Glomerular visceral epithelial cell (primary cell): ENCODE data around the gene TRAF3IP3.

ENCODE experiments used
- DNase-seq: peaks from one replicate; pipeline ENCODE4 v3.0.0-alpha.2; 2016; ENCODE audit errors: extremely low spot score

Gene TRAF3IP3

DNA sequence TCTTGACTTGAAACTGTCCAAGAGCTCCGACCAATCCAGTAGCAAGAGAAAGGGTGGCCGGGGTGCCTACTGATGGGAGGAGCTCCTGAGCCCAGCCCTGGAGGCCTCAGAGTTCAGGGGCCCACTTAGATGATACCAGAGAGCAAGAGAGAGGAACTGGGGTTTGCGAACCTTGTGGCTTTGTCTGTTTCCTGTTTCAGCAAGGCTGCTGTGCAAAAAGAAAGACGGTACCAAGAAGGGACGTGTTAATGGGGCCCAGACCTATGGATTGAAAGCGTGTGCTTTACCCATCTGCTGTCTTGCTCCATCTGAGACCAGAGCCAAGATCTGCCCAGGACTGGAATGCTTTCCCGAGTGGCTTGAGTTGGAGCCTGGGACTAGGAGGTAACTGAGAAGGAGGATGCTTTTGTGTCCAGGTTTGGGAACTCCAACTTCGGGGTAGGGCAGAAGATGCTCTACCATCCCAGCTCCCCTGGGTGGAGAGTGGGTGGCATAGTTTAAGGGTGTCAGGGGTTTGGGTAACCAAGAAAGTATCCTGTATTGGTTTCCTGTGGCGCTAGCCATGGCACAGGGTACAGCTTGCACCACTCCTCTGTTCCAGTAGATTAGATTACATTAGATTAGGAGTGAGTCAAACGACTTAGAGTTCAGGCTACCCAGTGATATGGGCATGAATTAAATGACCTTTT, at the start of gene TRAF3IP3:
Gene TRAF3IP3 (plus strand): TSS at position 128 of the 689 bp plus-strand sequence. CDS start 3,987 bp downstream, outside the sequence.
- DNase-seq = no peak

- DNase-seq = no peak
Measured at GRCh38 chr1:209706622-209707021, 49.2 kb upstream of the TRAF3IP3 start.

- no peak for DNase-seq
Measured at GRCh38 chr1:209707308-209707707, 48.5 kb upstream of the TRAF3IP3 start.

- no peak for DNase-seq
Measured at GRCh38 chr1:209708297-209708696, 47.6 kb upstream of the TRAF3IP3 start.

DNA sequence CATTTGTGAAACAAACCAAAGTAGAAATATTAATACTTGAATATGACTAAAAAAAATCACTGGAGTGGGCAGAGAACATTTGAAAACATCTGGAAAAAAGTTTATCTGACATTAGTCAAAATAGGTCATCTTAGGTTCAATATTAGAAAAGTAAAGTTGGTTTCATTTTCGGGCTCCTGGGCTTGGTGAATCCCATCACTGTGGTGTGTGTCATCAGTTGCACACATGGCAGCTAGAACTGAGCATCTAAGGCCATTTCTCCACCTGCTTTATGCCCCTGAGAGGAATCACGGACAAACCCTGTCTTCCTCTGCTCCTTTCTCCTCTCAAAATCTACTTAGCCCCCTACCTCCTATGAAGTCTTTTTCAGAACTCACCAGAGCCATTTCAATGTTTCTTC, 45.8 kb upstream of the TRAF3IP3 start:
- no peak for DNase-seq

DNA sequence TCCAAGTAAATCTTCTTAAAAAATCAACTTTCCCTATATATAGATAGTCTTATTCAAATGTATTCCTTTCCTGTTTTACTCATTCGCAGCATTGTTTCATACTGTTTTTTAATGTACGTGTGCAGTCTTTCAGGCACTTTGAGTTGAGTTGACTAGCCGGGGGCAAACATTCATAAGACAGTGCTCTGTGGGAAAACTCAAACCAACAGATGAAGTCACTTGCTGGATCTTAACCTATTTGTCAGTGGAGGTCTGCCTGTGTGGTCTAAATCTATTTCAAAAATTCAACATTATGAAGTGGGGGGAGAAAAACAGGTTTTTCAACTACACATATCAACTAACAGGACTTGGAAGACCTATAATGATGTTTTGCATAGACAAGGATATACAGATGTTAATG, 45.0 kb upstream of the TRAF3IP3 start:
- DNase-seq = no peak

DNA sequence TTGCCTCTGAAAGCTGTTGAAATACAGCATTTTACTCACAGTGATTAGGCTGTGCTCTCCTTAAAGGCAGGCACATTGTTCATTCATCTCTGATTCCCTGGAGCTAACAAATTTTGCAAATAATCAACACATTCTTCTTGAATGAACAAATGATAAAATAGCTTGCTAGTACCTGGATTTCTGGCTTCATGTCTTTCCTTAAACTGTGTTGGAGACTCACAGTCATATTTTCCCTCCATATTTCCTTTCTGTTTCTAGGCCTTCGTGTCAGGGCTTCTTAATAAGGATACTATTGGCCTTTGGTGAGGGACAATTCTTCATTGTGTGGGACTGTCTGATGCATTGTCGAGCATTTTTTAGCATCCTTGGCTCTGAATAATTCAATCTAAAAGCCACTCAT, 41.5 kb upstream of the TRAF3IP3 start:
- no peak for DNase-seq

DNA sequence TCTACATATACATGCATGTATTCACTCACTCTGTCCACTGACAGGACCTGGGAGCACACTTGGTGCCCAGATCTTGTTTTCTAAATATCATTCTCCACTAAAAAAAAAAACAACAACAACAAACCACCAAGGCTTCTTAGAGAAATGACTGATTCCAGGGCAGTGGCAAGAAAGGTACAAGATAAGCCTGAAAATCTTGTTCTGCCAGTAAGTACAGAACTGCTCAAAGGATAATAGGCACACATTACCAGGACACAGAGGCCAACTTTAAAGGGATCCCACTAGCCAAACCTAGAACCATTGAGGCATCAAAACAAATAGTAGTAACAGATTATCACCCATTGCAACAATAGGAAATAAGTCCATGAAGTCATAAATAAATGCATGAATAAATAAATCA, 40.5 kb upstream of the TRAF3IP3 start:
- no peak for DNase-seq

GRCh38 chr1:209717818-209718217, 38.0 kb upstream of the TRAF3IP3 start:
- no peak for DNase-seq

GRCh38 chr1:209720326-209720725, 35.5 kb upstream of the TRAF3IP3 start:
- DNase-seq = no peak

DNA sequence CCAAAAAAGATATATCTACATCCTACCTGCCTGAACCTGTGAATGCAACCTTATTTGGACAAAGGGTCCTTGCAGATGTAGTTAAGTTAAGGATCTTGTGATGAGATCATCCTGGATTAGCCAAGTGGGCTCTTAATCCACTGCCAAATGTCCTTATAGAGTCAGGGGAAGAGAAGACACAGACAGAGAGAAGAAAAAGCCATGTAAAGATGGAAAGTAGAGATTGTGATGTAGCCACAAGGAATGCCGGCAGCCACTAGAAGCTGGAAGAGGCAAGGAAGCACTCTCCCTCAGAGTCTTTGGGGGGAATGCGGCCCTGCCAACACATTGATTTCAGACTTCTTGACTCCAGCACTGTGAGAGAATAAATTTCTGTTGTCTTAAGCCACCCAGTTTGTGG, 35.0 kb upstream of the TRAF3IP3 start:
- no peak for DNase-seq

GRCh38 chr1:209721323-209721722, 34.5 kb upstream of the TRAF3IP3 start:
- no peak for DNase-seq

DNA sequence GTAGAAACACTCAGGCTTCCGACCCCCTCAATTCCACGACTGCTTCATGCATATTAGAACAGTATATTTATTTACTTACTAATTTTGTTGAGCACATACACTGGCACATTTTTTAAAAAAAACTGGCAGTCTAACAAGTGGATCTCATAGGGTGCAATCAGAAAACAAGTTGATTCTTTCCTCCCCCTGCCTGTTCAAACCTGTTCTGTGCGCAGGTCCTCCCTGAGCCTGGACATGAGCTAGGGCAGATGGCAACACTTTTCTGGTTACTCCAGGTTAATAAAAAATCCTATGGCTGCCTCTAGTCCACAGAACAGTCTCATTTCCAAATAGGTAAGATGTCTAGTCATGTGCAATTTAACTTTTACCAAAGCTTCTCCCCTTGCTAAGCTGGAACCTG, 32.6 kb upstream of the TRAF3IP3 start:
- no peak for DNase-seq

GRCh38 chr1:209723756-209724693, 31.8 kb upstream of the TRAF3IP3 start:
- no peak for DNase-seq

DNA sequence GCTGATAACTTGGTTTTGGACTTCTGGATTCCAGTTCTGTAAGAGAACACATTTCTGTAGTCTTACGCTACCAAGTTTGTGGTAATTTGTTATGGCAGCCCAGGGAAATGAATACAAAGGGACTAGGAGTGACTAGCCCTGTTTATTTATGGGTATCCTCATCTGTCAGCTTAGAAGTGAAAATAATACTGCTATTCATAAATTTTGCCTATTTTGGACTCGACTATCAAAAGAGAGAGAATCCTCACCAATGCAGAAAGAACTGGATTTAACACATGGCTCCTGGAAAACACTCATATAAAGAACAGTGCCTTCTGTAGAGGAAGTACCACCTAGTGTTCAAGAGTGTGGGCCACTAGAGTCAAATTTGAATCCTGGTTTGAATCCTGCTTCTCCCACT, 28.6 kb upstream of the TRAF3IP3 start:
- DNase-seq = no peak

DNA sequence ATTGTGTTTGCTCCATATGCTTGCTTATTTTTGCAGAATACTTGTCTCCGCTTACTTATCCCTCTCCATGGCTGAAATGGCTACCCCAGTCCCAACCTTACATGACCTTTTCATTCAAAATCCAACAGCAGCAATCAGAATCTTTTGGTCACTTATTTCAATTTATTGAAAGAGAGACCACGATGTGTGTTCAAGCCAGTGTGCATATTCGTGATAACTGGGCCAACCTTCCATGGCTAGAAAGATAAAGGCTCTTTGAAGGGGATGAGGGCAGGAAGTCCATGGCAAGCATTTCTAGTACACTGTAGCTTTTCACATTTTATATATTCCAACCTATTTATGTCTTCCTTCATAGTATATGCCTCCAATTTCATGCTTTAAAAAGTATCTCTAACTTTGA, 28.1 kb upstream of the TRAF3IP3 start:
- DNase-seq = no peak

- DNase-seq = no peak
Measured at GRCh38 chr1:209728466-209728865, 27.4 kb upstream of the TRAF3IP3 start.

DNA sequence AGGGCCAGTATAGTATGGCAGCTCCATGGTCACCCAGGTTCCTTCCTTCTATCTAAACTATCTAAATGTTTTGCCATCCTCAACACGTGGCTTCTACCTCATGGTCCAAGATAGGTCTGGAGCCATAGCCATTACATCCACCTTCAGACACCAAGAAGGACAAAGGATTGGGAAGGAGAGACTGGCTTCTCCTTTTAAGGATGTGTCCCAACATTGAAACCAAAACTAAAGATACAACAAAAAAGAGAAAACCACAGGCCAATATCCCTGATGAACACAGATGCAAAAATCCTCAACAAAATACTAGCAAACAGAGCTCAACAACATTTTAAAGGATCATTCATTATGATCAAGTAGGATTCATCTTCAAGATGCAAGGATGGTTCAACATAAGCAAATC, 26.4 kb upstream of the TRAF3IP3 start:
- no peak for DNase-seq

DNA sequence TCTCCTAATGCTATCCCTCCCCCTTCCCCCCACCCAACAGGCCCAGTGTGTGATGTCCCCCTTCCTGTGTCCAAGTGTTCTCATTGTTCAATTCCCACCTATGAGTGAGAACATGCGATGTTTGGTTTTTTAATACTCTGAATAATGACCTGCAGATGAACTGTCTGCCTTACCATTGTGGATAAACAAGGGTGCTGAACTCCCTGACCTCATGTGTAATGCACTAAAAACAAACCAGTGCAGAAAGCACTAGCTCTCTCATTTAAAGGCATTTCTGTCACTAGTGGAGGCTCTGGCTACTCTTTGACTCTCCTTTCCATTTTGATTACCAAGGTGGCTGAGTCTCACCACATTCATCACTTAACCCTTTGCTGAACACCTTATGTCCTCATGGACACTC, 23.1 kb upstream of the TRAF3IP3 start:
- no peak for DNase-seq

GRCh38 chr1:209733409-209734192, 22.3 kb upstream of the TRAF3IP3 start:
- no peak for DNase-seq

DNA sequence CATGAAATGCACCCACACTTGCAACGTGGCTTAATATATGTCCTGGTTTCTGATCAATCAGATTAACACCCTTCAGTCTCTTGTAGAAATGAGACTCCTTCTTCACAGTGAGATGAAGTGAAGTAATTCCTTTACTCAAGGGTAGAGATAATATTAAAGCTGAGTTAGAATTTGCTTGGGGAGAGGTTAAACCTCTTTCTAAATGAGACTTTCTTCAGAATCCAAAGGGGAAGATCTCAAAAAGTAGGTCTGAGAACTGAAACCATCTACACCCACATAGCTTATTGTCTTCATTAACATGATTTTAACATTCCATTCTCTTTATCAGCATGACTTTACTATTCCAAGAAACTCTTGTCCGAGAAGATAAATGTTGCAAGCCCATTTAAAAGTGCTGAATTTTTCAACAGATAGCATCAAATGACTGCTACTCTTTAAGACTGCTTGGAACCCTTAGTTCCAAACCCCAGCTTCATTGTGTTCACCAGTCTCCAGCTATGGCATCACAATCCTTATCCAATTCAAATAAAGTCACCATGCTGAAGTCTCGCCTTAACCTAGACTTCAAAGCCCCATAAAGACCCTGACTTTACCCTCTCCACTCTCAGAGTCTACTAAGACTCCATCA, 19.2 kb upstream of the TRAF3IP3 start:
- no peak for DNase-seq

DNA sequence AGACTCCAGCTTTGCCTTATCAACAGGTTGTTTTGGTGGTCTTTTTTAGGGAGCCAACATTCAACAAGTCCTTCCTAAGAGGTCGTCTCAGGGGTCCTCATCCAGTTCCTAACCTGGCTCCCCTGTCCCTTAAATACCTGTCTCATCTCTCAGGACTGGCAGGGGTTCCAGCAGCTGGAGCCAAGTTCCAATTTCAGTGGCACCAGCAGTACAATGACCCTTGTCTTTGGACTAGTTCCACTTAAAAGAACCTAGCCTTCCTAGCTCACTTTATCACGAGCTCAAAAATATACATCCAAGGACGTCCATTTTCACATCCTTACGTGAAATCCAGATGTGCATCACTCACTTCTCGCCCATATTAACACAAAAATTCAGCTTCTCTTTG, 18.7 kb upstream of the TRAF3IP3 start:
- DNase-seq = no peak
